IMR-90 (cell line): ENCODE measurements around the gene ATRN. TPM values are rescaled to one million over a fixed set of nuclear protein-coding genes. Genes with fewer than 3 reads are reported as not detected.

ENCODE experiments used
- ATAC-seq: fragments of 200-7000 bp; cut with Tn5 transposase; 2 replicates; pipeline ENCODE4 v1.9.1; 2020; ENCODE audit warnings: low read depth, mild to moderate bottlenecking, moderate library complexity
- BruUV-seq: library from RNA; stranded (reverse); fragments of 400-500 nt; replicated peaks from 2 replicates; lab custom pipeline; 2021; lab: Mats Ljungman, UMichigan
- CTCF ChIA-PET: fragments of 300-600 bp; formaldehyde crosslinking; extraction: SDS; loops from one replicate; lab custom pipeline; 2021; ENCODE audit warnings: antibody characterized with exemption; lab: Yijun Ruan, JAX
- POLR2A ChIA-PET: fragments of 300-600 bp; sonication (Branson Sonifier 250); formaldehyde crosslinking; loops from one replicate; lab custom pipeline; 2022; ENCODE audit warnings: antibody characterized with exemption; ENCODE audit not compliant: unreplicated experiment; lab: Charles Lee
- DNase-seq: peaks from one replicate; pipeline ENCODE4 v3.0.0; 2013
- H2AFZ ChIP-seq: replicated peaks from 2 replicates; pipeline ENCODE3; 2013; ENCODE audit warnings: low read length, mild to moderate bottlenecking; ENCODE audit not compliant: poor library complexity
- H2AK5ac ChIP-seq: 2 replicates; pipeline ENCODE4 v1.6.1; 2013; ENCODE audit warnings: low read depth, low read length, inconsistent platforms
- H2AK9ac ChIP-seq: replicated peaks from 2 replicates; pipeline ENCODE3; 2013; ENCODE audit warnings: mild to moderate bottlenecking, low read depth, low read length, moderate library complexity; ENCODE audit not compliant: poor library complexity
- H2BK120ac ChIP-seq: 2 replicates; pipeline ENCODE4 v1.6.1; 2013; ENCODE audit warnings: low read depth, low read length, inconsistent platforms
- H2BK15ac ChIP-seq: 3 replicates; pipeline ENCODE4 v1.6.1; 2013; ENCODE audit warnings: low read depth, low read length, inconsistent platforms
- H2BK20ac ChIP-seq: 2 replicates; pipeline ENCODE4 v1.6.1; 2013; ENCODE audit warnings: low read depth, mild to moderate bottlenecking, inconsistent platforms, low read length, moderate library complexity
- H2BK5ac ChIP-seq: 2 replicates; pipeline ENCODE4 v1.6.1; 2013; ENCODE audit warnings: mild to moderate bottlenecking, low read depth, low read length, inconsistent platforms; ENCODE audit not compliant: poor library complexity, severe bottlenecking
- H3K14ac ChIP-seq: replicated peaks from 2 replicates; pipeline ENCODE4 v1.6.1; 2013; ENCODE audit warnings: low read depth, low read length, inconsistent platforms
- H3K18ac ChIP-seq: 2 replicates; pipeline ENCODE4 v1.6.1; 2013; ENCODE audit warnings: low read depth, low read length, control low read depth
- H3K23ac ChIP-seq: 2 replicates; pipeline ENCODE4 v1.6.1; 2013; ENCODE audit warnings: low read depth, low read length, inconsistent platforms
- H3K27ac ChIP-seq: 2 replicates; pipeline ENCODE4 v1.5.1; 2013; ENCODE audit warnings: mild to moderate bottlenecking, control low read depth, low read length; ENCODE audit not compliant: insufficient read depth
- H3K27me3 ChIP-seq: 2 replicates; pipeline ENCODE4 v1.6.1; 2013; ENCODE audit warnings: low read length; ENCODE audit not compliant: control insufficient read depth, insufficient read depth
- H3K36me3 ChIP-seq: 2 replicates; pipeline ENCODE4 v1.6.1; 2013; ENCODE audit warnings: low read length, mixed read lengths; ENCODE audit not compliant: control insufficient read depth, insufficient read depth
- H3K4ac ChIP-seq: 2 replicates; pipeline ENCODE4 v1.6.1; 2013; ENCODE audit warnings: low read depth, low read length, inconsistent platforms
- H3K4me1 ChIP-seq: 2 replicates; pipeline ENCODE4 v1.6.1; 2013; ENCODE audit warnings: low read length, mixed read lengths; ENCODE audit not compliant: control insufficient read depth, insufficient read depth
- H3K4me2 ChIP-seq: 2 replicates; pipeline ENCODE4 v1.6.1; 2013; ENCODE audit warnings: low read depth, mild to moderate bottlenecking, control low read depth, low read length, moderate library complexity
- H3K4me3 ChIP-seq: 2 replicates; pipeline ENCODE4 v1.5.1; 2013; ENCODE audit warnings: low read depth, mild to moderate bottlenecking, control low read depth, low read length, moderate library complexity; ENCODE audit not compliant: insufficient read depth
- H3K56ac ChIP-seq: 2 replicates; pipeline ENCODE4 v1.6.1; 2013; ENCODE audit warnings: low read length, inconsistent platforms; ENCODE audit not compliant: insufficient read depth; ENCODE audit errors: extremely low read depth
- H3K79me1 ChIP-seq, 2 experiments: 2 replicates each; pipeline ENCODE4 v1.6.1; 2013; ENCODE audit warnings: low read length in 2 of 2, inconsistent platforms in 1 of 2, low read depth in 1 of 2
- H3K9ac ChIP-seq: 2 replicates; pipeline ENCODE4 v1.6.1; 2013; ENCODE audit warnings: low read depth, low read length, control low read depth
- H3K9me1 ChIP-seq: 2 replicates; pipeline ENCODE4 v1.6.1; 2013; ENCODE audit warnings: low read length, inconsistent platforms; ENCODE audit not compliant: insufficient read depth
- H3K9me3 ChIP-seq: 2 replicates; pipeline ENCODE4 v1.6.1; 2013; ENCODE audit warnings: low read length; ENCODE audit not compliant: control insufficient read depth, insufficient read depth
- H4K20me1 ChIP-seq: 2 replicates; pipeline ENCODE4 v1.6.1; 2013; ENCODE audit warnings: low read length, inconsistent platforms; ENCODE audit not compliant: insufficient read depth
- H4K5ac ChIP-seq: 2 replicates; pipeline ENCODE4 v1.6.1; 2013; ENCODE audit warnings: mild to moderate bottlenecking, low read depth, low read length, control low read depth
- H4K8ac ChIP-seq, 2 experiments: 2 replicates each; pipeline ENCODE4 v1.6.1; 2013; ENCODE audit warnings: low read depth in 2 of 2, low read length in 2 of 2, control low read depth in 1 of 2, inconsistent platforms in 1 of 2
- H4K91ac ChIP-seq: 2 replicates; pipeline ENCODE4 v1.6.1; 2013; ENCODE audit warnings: low read depth, low read length, inconsistent platforms; ENCODE audit not compliant: insufficient read depth
- BHLHE40 ChIP-seq: fragments of 150-350 bp; IDR thresholded peaks from 2 replicates; pipeline ENCODE4 v1.6.1; 2016; ENCODE audit warnings: mild to moderate bottlenecking, low read depth, low read length
- CEBPB ChIP-seq: IDR thresholded peaks from 2 replicates; pipeline ENCODE4 v1.6.1; 2012; ENCODE audit warnings: low read depth, low read length, improper control_type of control experiment
- CHD1 ChIP-seq: IDR thresholded peaks from 2 replicates; pipeline ENCODE4 v1.6.1; 2012; ENCODE audit warnings: low read depth, low read length, improper control_type of control experiment
- FOS ChIP-seq: fragments of 150-350 bp; IDR thresholded peaks from 2 replicates; pipeline ENCODE4 v1.6.1; 2016; ENCODE audit warnings: low read depth, low read length
- MAFK ChIP-seq: IDR thresholded peaks from 2 replicates; pipeline ENCODE4 v1.6.1; 2012; ENCODE audit warnings: low read depth, low read length, improper control_type of control experiment
- MAZ ChIP-seq: IDR thresholded peaks from 2 replicates; pipeline ENCODE4 v1.6.1; 2012; ENCODE audit warnings: low read depth, mild to moderate bottlenecking, low read length, improper control_type of control experiment, moderate library complexity, borderline replicate concordance
- MXI1 ChIP-seq: IDR thresholded peaks from 2 replicates; pipeline ENCODE4 v1.6.1; 2012; ENCODE audit warnings: low read depth, mild to moderate bottlenecking, low read length, moderate library complexity, borderline replicate concordance
- POLR2A ChIP-seq: IDR thresholded peaks from 2 replicates; pipeline ENCODE4 v1.6.1; 2012; ENCODE audit warnings: mild to moderate bottlenecking, low read depth, low read length
- RCOR1 ChIP-seq: IDR thresholded peaks from 2 replicates; pipeline ENCODE4 v1.6.1; 2012; ENCODE audit warnings: mild to moderate bottlenecking, low read length, improper control_type of control experiment; ENCODE audit not compliant: insufficient replicate concordance
- RFX5 ChIP-seq: IDR thresholded peaks from 2 replicates; pipeline ENCODE4 v1.8.0; 2012; ENCODE audit warnings: low read depth, mild to moderate bottlenecking, low read length, moderate library complexity
- SMC3 ChIP-seq: fragments of 150-350 bp; IDR thresholded peaks from 2 replicates; pipeline ENCODE4 v1.6.1; 2016; ENCODE audit warnings: low read depth, mild to moderate bottlenecking, antibody characterized with exemption, low read length, moderate library complexity
- WGBS, 2 experiments: methylation state at CpG; one replicate each; pipeline versions ENCODE4 v1.1.5 to v1.1.7; 2013; ENCODE audit warnings: missing lambda C conversion rate in 2 of 2; ENCODE audit not compliant: insufficient read length in 1 of 2; ENCODE audit errors: extremely low coverage in 2 of 2; 5-methylcytosine and 5-hydroxymethylcytosine counted together
- dilution Hi-C: fragments of 300-500 bp; cut with HindIII; formaldehyde crosslinking; loops from one replicate; pipeline ENCODE4 v1.14.3; 2018; ENCODE audit warnings: low sequenced_read_pairs; ENCODE audit not compliant: unreplicated experiment
- in situ Hi-C: fragments of 300-500 bp; cut with MboI; formaldehyde crosslinking; loops from 3 replicates; pipeline ENCODE4 v1.14.3; 2019; ENCODE audit warnings: low sequenced_read_pairs, inconsistent platforms, mixed read lengths
- intact Hi-C: fragments of 100-400 bp; cut with micrococcal nuclease; formaldehyde crosslinking; loops from 2 replicates; pipeline ENCODE4 v1.10.0; 2022
- polyA plus RNA-seq, 3 experiments: library from polyadenylated mRNA; depleted of rRNA; stranded (reverse); fragments of >200 nt; gene quantifications; 2 replicates each; pipeline ENCODE4 v1.2.3, GENCODE V29; 2012; ENCODE audit warnings: low replicate concordance in 1 of 3
- total RNA-seq: library from RNA; depleted of rRNA; stranded (reverse); fragments of >200 nt; gene quantifications from 2 replicates; pipeline ENCODE4 v1.2.3, GENCODE V29; 2012
- TF ChIP-seq, protein P1 (sequence below): fragments of 150-350 bp; IDR thresholded peaks from 2 replicates; pipeline ENCODE4 v1.6.1; 2016; ENCODE audit warnings: low read depth, mild to moderate bottlenecking, low read length, moderate library complexity, borderline replicate concordance
- TF ChIP-seq, protein P2 (sequence below): fragments of 150-350 bp; IDR thresholded peaks from 2 replicates; pipeline ENCODE4 v1.6.1; 2017; ENCODE audit warnings: mild to moderate bottlenecking, antibody characterized with exemption, low read length, low read depth
- TF ChIP-seq, protein P3 (sequence below): conservative IDR thresholded peaks from 2 replicates; pipeline ENCODE4 v1.5.1; 2012; ENCODE audit warnings: mild to moderate bottlenecking, low read depth, low read length, improper control_type of control experiment

The ATRN gene
- total and polyA plus RNA-seq, 2 of the 4 experiments (the other 2 are of a cell fraction) = 32.3 to 46.2 TPM

GRCh38 chr20:3651204-3651962, 180.6 kb downstream of the ATRN start:
- ATAC-seq = no peak
- dilution Hi-C loops = no loop called here
- CTCF ChIA-PET = no interaction called here

More at GRCh38 chr20:3651204-3651962, 180.6 kb downstream of the ATRN start:
- TF ChIP-seq, protein P1, sequence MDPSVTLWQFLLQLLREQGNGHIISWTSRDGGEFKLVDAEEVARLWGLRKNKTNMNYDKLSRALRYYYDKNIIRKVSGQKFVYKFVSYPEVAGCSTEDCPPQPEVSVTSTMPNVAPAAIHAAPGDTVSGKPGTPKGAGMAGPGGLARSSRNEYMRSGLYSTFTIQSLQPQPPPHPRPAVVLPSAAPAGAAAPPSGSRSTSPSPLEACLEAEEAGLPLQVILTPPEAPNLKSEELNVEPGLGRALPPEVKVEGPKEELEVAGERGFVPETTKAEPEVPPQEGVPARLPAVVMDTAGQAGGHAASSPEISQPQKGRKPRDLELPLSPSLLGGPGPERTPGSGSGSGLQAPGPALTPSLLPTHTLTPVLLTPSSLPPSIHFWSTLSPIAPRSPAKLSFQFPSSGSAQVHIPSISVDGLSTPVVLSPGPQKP = no peak
- TF ChIP-seq SMC3 (no peak), MXI1 (no peak), FOS (no peak), BHLHE40 (no peak), CHD1 (no peak), RFX5 (no peak), POLR2A (no peak), MAZ (no peak), RCOR1 (no peak), MAFK (no peak), CEBPB (no peak)
- TF ChIP-seq, protein P2, sequence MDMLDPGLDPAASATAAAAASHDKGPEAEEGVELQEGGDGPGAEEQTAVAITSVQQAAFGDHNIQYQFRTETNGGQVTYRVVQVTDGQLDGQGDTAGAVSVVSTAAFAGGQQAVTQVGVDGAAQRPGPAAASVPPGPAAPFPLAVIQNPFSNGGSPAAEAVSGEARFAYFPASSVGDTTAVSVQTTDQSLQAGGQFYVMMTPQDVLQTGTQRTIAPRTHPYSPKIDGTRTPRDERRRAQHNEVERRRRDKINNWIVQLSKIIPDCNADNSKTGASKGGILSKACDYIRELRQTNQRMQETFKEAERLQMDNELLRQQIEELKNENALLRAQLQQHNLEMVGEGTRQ = no peak
- TF ChIP-seq, protein P3, sequence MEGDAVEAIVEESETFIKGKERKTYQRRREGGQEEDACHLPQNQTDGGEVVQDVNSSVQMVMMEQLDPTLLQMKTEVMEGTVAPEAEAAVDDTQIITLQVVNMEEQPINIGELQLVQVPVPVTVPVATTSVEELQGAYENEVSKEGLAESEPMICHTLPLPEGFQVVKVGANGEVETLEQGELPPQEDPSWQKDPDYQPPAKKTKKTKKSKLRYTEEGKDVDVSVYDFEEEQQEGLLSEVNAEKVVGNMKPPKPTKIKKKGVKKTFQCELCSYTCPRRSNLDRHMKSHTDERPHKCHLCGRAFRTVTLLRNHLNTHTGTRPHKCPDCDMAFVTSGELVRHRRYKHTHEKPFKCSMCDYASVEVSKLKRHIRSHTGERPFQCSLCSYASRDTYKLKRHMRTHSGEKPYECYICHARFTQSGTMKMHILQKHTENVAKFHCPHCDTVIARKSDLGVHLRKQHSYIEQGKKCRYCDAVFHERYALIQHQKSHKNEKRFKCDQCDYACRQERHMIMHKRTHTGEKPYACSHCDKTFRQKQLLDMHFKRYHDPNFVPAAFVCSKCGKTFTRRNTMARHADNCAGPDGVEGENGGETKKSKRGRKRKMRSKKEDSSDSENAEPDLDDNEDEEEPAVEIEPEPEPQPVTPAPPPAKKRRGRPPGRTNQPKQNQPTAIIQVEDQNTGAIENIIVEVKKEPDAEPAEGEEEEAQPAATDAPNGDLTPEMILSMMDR = no peak
- no peak overlapping the region for H2BK15ac ChIP-seq
- no peak overlapping the region for H2BK120ac ChIP-seq
- H2AK5ac ChIP-seq = no peak overlapping the region
- no peak overlapping the region for H3K56ac ChIP-seq
- H3K79me1 ChIP-seq = no peaks in the 10 kb centered on the region
- no peak overlapping the region for H2AK9ac ChIP-seq
- H2BK20ac ChIP-seq = no peak overlapping the region
- POLR2A ChIA-PET = no interaction called here
- no peak overlapping the region for H3K4ac ChIP-seq
- no peak overlapping the region for H3K4me3 ChIP-seq
- intact Hi-C loops (no loop called here), in situ Hi-C loops (no loop called here)
- no peak overlapping the region for H4K5ac ChIP-seq
- no peak overlapping the region for H3K14ac ChIP-seq
- H3K9ac ChIP-seq = no peak overlapping the region
- H4K91ac ChIP-seq = no peak overlapping the region
- no peak overlapping the region for H2BK5ac ChIP-seq
- no peak for DNase-seq
- no peaks in the 10 kb centered on the region for H4K20me1 ChIP-seq
- no peak overlapping the region for H3K4me2 ChIP-seq
- H3K9me3 ChIP-seq = peaks cover 5% of the 10 kb centered on the region; the same call in 1 of the 2 replicates
- no peak overlapping the region for H2AFZ ChIP-seq
- WGBS, 2 experiments = 100% methylated on average over 1 of the region's 9 CpGs; no CpG with 5 or more reads in 1 of the 2 experiments
- H3K9me1 ChIP-seq = peaks cover 7% of the 10 kb centered on the region; the same call in 1 of the 2 replicates
- H4K8ac ChIP-seq = no peak overlapping the region
- no peaks in the 10 kb centered on the region for H3K4me1 ChIP-seq
- H3K27me3 ChIP-seq = no peaks in the 10 kb centered on the region; the same call in 1 of the 2 replicates
- BruUV-seq = no TSS peak
- no peak overlapping the region; the same call in 1 of the 2 replicates for H3K23ac ChIP-seq
- no peak overlapping the region for H3K18ac ChIP-seq
- H3K36me3 ChIP-seq = peaks cover 8% of the 10 kb centered on the region
- H3K27ac ChIP-seq = no peak overlapping the region
